T-helper 2 cell treated with Interferon-gamma antibody and Interleukin-4, amounts not matched to agents 100 ng/mL and 5 ng/mL, for 36 hours (primary cell): Measurements from ENCODE around the gene MR1. TPM values are rescaled to one million over a fixed set of nuclear protein-coding genes. Genes with fewer than 3 reads are reported as not detected.

Experiments used
- intact Hi-C: fragments of 100-400 bp; cut with micrococcal nuclease; formaldehyde crosslinking; loops from one replicate; pipeline ENCODE4 v1.15.1; 2023
- total RNA-seq: library from RNA; stranded (reverse); gene quantifications from 2 replicates; pipeline ENCODE4 v1.2.3, GENCODE V29; 2022

MR1 gene
- total RNA-seq, 1 donor from 2014 or later = 28.7 TPM

- intact Hi-C loops = no loop called here
Measured at GRCh38 chr1:181061891-181062835, 28.4 kb downstream of the MR1 start.

- intact Hi-C loops = no loop called here
Measured at GRCh38 chr1:181062836-181063428, 29.1 kb downstream of the MR1 start.

DNA sequence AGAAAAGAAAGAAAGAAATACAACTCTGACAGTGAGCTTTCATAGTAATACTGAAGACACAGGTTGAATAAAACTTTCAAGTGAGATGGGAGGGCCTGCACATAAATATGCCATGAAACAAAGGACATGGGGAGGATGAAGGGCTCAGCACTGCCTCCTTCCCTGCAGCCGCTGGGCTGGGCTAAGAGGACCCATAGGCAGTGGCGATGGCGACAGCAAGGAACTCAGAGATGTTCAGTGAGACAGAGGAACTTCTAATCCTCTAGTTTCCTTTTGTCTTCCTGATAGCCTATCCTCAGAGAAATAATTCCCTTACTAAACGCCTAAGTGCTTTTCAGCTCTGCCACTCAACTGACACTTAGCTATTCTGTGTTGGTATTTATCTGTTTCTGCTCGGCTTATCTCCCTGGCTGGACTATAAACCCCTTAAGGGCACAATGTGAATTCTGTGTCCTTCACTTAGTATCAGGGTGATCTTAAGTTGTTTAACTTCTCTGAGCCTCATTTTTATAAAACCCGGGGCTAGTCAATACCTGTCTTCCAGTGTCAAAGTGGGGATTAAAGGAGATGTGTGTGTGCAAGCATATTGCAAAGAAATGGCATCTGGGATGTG, 30.3 kb downstream of the MR1 start:
- intact Hi-C loops = no loop called here

GRCh38 chr1:181064702-181065101, 30.9 kb downstream of the MR1 start:
- intact Hi-C loops = no loop called here

- intact Hi-C loops = no loop called here
Measured at GRCh38 chr1:181073638-181074037, 39.9 kb downstream of the MR1 start.

- intact Hi-C loops = no loop called here
Measured at GRCh38 chr1:181075766-181076350, 42.1 kb downstream of the MR1 start.

DNA sequence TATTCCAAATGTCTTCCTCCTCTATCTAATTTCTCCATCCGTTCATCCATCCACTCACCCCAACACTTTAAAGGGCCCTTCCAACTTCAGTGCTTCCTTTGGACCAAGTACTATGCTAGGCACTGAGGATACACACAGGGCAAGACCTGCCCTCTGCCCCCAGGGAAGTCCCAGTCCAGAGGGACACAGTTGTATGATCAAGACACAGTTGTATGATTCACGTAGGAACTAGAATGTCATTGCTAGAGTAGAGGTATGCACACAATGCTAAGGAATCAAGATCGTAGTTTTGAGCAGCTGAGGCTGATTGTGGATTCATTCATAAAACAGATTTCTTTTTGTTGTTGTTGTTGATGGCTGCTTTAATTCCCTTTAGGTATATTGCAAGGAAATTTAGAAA, 43.1 kb downstream of the MR1 start:
- intact Hi-C loops = no loop called here

GRCh38 chr1:181077576-181078242, 43.9 kb downstream of the MR1 start:
- intact Hi-C loops = no loop called here

- intact Hi-C loops = no loop called here
Measured at GRCh38 chr1:181079382-181079781, 45.6 kb downstream of the MR1 start.

DNA sequence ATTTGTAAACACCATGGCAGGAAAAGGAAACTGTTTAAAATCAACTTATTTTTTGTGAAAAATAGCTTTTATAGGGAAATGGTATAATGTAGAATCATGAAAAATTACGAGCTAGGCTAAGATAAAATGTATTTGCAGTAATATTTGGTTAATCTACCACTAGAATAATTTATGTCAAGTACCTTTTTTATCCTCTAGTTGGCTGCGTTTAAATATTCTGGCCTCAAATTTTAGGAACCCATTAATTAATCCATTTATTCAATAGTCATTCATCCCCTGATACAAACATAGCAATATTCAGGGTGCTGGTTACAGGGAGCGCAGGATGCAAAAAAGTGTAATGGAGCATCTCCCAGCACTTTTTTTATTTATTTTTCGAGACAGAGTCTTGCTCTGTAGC, 46.1 kb downstream of the MR1 start:
- intact Hi-C loops = loop anchor here (10.0 kb wide), 2 partner anchors 195 to 1125 kb away; partner anchors contain the start of gene CEP350

GRCh38 chr1:181080556-181080955, 46.8 kb downstream of the MR1 start:
- intact Hi-C loops = loop anchor here (10.0 kb wide), 2 partner anchors 196 to 1126 kb away; partner anchors contain the start of gene CEP350

- intact Hi-C loops = loop anchor here (10.0 kb wide), 2 partner anchors 197 to 1127 kb away; partner anchors contain the start of gene CEP350
Measured at GRCh38 chr1:181081395-181081794, 47.6 kb downstream of the MR1 start.

DNA sequence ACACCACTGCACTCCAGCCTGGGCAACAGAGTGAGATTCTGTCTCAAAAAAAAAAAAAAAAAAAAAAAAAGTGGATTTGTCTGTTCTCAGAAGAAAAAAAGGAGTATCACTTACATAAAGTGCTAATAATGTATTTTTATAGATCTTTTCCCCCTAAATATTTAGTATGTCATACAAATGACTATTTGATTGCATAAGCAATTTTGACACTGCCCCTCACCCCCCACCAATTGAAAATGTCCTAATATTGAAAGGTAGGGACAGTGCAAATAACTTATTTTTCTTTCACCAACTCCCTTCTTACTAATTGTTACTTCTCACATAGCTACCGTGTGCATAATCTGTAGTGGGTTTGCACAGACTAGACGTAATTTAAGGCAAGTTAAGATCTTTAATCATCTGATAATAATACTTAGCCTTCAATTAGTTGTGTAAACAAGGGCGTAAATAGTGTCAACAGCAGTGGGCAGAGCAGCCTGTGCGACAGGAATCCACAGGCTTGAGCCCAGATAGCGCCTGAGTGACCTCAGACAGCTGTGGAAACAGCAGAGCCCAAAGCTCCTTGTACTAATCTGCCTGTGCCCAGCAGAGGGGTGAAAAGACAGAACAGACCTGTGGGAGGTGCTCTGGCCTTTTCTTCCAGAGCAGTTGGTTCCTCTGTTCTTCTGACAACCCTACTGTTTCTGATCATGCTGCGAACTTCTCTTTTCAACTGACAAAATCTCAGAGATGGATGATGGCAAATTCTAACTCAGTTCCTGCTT, 50.2 kb downstream of the MR1 start:
- intact Hi-C loops = loop anchor here (1.0 to 10.0 kb wide), 5 partner anchors 46 to 1129 kb away; partner anchors contain the start of gene CEP350

GRCh38 chr1:181084606-181084969, 50.8 kb downstream of the MR1 start:
- intact Hi-C loops = loop anchor here (1.0 to 10.0 kb wide), 5 partner anchors 46 to 1130 kb away; partner anchors contain the start of gene CEP350

- intact Hi-C loops = loop anchor here (5.0 to 10.0 kb wide), 3 partner anchors 201 to 1131 kb away; partner anchors contain the start of gene CEP350
Measured at GRCh38 chr1:181086091-181086490, 52.3 kb downstream of the MR1 start.

GRCh38 chr1:181086926-181087325, 53.1 kb downstream of the MR1 start:
- intact Hi-C loops = loop anchor here (5.0 to 10.0 kb wide), 3 partner anchors 202 to 1132 kb away; partner anchors contain the start of gene CEP350

DNA sequence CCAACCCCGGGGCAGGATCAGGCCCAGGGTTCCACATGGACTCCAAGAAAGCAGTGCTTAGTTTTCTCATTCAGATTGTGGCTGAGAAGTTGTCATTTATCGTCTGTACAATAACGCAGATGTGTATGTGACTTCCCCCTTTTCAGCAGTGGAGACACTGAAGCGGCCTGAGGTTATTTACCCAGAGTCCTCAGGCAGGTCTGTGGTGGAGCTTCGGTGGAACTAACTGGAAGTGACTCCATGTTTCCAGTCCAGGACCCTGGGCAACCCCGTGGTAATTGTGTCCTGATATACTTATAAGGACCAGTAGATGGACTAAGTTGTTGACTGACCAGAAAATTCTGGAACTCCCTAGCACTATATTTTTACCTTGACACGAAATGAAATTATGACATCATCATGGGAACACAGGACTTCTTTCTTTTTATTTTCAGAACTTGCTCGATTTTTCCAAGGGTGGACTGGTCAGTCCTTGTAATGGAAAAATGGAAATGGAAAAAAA, 53.7 kb downstream of the MR1 start:
- intact Hi-C loops = loop anchor here (5.0 to 10.0 kb wide), 3 partner anchors 203 to 1133 kb away; partner anchors contain the start of gene CEP350

DNA sequence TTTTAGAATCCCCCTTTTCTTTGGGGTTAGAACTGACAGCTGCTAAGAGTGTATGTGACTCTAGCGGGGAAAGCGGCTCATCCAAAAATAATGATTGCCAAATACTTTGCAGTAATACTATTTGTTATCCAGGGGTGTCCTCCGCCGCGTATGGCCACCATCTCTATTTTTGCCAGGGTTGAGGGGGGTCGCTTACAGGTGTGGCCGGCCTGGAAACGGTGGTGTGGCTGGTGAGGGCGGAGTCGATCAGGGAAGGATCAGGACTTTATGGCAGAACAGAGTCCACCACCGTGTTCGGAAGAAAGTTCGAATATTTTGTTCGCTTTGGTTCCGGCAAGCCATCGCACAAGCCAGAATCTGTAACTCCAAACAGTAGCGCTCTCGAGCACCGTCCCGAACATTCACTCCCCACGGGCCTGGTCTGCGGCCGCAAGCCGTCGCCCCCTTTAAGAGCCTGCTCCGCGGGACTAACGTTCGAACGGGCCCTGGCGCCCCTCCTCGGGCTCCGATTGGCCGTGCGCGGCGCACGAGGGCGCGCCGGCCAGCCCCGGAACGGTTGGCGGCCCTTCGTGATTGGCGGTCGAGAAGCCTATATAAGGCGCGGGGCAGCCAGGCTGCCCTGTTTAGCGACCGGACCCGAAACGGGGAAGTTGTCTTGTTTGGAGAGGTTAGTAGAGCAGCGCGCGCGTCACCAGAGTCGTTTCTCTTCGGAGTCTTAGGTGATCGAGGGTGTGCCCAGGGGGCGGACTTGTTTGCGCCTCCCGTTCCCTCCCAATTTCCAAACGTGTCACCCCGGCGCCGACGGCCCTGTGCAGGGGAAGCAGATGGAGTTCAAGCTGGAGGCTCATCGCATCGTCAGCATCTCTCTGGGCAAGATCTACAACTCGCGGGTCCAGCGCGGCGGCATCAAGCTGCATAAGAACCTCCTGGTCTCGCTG, 54.6 kb downstream of the MR1 start, which contains the start of gene IER5:
TSS of gene IER5 (plus strand) at position 622 of the 938 bp plus-strand sequence. CDS start at position 825, 203 bp downstream.
- intact Hi-C loops = loop anchor here (1.0 to 10.0 kb wide), 7 partner anchors 46 to 1134 kb away; partner anchors contain the start of genes CEP350, MR1 and STX6
